ENCODE measurements around the gene ASNSD1.

ASNSD1 gene

GRCh38 chr2:189661148-189661956 lies at the start of gene ASNSD1:
TSS of gene ASNSD1 (plus strand) at chr2:189661459. CDS start at chr2:189666133, 4,674 bp downstream.
- ATAC-seq, result peak; percentile 94
- DNase-seq, result peak; percentile 98

GRCh38 chr2:189613077-189613636 lies 48.1 kb upstream of the ASNSD1 start:
- no peak for ATAC-seq
- DNase-seq, result no peak

GRCh38 chr2:189613650-189614420 lies 47.4 kb upstream of the ASNSD1 start:
- DNase-seq, result no peak
- no peak for ATAC-seq

GRCh38 chr2:189614585-189614984 lies 46.7 kb upstream of the ASNSD1 start:
- ATAC-seq (no peak), DNase-seq (no peak)

- no peak for ATAC-seq
- DNase-seq, result no peak
Measured at GRCh38 chr2:189618197-189618596, 43.1 kb upstream of the ASNSD1 start.

- DNase-seq, result no peak
- ATAC-seq, result no peak
Measured at GRCh38 chr2:189621781-189622180, 39.5 kb upstream of the ASNSD1 start.

GRCh38 chr2:189623049-189623448 lies 38.2 kb upstream of the ASNSD1 start:
- DNase-seq (no peak), ATAC-seq (no peak)

- ATAC-seq (no peak), DNase-seq (no peak)
Measured at GRCh38 chr2:189624648-189625355, 36.5 kb upstream of the ASNSD1 start.

GRCh38 chr2:189625636-189626035 lies 35.6 kb upstream of the ASNSD1 start:
- ATAC-seq (no peak), DNase-seq (no peak)

GRCh38 chr2:189627789-189628188 lies 33.5 kb upstream of the ASNSD1 start:
- no peak for DNase-seq
- no peak for ATAC-seq

GRCh38 chr2:189628817-189629530 lies 32.3 kb upstream of the ASNSD1 start:
- ATAC-seq, result no peak
- no peak for DNase-seq

- no peak for ATAC-seq
Measured at GRCh38 chr2:189629531-189630453, 31.5 kb upstream of the ASNSD1 start.

GRCh38 chr2:189631849-189632248 lies 29.4 kb upstream of the ASNSD1 start:
- no peak for DNase-seq
- no peak for ATAC-seq

More at GRCh38 chr2:189629531-189630453, 31.5 kb upstream of the ASNSD1 start:
- no peak for DNase-seq

GRCh38 chr2:189633392-189633811 lies 27.9 kb upstream of the ASNSD1 start:
- no peak for ATAC-seq
- DNase-seq, result no peak

GRCh38 chr2:189635353-189635752 lies 25.9 kb upstream of the ASNSD1 start:
- DNase-seq (no peak), ATAC-seq (no peak)

GRCh38 chr2:189638301-189639006 lies 22.8 kb upstream of the ASNSD1 start:
- ATAC-seq (no peak), DNase-seq (no peak)

- ATAC-seq, result no peak
- no peak for DNase-seq
Measured at GRCh38 chr2:189639007-189639609, 22.2 kb upstream of the ASNSD1 start.

- DNase-seq (no peak), ATAC-seq (no peak)
Measured at GRCh38 chr2:189641002-189641401, 20.3 kb upstream of the ASNSD1 start.

GRCh38 chr2:189641590-189641989 lies 19.7 kb upstream of the ASNSD1 start:
- DNase-seq (peak; percentile 22), ATAC-seq (peak; percentile 96)
